GM21737 (cell line): ENCODE results near the gene SEC24B.

Experiments used
- ATAC-seq: cut with Tn5 transposase; IDR thresholded peaks from one replicate; pipeline ENCODE4 v1.9.1; 2021; ENCODE audit warnings: mild to moderate bottlenecking, moderate library complexity; ENCODE audit not compliant: unreplicated experiment

The SEC24B gene

DNA sequence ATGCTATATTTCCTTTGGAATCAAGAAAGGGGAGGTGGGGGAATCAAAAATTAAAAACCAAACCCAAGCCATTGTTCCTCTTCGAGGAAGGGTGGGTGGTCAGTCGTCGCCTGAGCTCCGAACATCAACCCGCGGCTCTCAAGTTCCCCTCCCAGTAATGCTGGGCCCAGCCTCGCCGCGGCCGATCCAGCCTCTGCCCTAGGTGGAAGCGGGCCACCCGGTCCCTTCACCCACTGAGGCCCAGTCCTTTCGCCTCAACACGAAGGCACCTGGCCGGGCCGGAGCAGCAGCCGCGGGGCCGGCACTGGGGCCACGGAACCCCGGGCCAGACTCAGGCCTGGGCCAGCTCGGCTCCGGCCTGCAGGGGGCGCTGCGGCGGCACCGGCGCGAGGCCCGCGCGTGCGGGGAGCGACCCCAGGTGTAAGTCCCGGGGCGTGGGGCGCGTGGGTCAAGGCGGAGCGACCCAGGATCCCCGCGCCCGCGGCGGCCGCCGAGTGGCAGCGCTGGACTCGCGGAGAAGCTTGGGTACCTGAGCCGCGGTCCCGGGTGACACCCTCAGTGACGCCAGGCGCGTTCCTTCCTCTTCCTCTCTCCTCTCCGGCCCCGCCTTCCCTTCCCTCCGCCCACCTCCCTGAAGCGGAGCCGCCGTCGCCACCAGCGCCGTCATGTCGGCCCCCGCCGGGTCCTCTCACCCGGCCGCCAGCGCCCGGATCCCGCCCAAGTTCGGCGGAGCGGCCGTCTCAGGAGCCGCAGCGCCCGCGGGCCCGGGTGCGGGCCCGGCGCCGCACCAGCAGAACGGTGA, at the start of gene SEC24B:
Gene SEC24B (plus strand): TSS at position 611 of the 802 bp plus-strand sequence. CDS start 55 bp downstream, at position 666.
- ATAC-seq, result peak; percentile 91

DNA sequence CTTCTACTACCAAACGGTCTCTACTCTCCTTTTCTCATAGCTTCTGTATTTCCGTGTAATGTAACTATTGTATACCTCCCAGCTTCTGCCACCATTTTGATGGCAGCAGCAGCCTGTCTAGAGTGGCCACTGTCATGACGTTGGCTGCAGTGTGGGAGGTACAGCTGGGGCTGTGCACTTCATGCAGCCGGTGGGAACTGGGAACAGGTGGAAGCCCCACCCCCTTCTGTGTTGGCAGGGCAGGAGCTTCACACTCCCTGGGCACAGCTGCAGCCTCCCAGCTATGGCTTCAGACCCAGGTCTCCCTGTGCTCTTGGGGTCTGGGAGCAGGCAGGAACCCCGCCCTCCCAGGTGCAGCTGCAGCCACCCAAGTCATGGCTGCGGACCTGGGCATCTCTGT, 49.8 kb upstream of the SEC24B start:
- no peak for ATAC-seq

DNA sequence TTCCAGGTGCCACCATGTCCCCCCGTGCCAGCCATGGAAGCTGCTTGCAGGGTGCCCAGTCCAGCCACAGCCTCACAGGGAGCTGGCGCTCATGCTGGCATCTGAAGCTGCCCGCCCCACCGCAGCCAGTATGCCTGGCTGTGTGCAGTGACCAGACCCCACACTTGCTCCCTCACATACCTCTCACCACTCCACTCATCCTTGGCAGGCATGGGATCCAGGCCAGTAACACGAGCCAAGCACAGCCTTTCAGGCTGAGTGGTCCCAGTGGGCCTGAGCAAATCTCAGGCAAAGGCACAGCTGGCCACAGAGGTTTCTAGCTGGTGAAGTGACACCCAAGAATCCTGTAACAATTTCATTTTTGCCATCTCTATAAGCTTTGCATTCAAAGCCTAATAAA, 48.4 kb upstream of the SEC24B start:
- no peak for ATAC-seq

DNA sequence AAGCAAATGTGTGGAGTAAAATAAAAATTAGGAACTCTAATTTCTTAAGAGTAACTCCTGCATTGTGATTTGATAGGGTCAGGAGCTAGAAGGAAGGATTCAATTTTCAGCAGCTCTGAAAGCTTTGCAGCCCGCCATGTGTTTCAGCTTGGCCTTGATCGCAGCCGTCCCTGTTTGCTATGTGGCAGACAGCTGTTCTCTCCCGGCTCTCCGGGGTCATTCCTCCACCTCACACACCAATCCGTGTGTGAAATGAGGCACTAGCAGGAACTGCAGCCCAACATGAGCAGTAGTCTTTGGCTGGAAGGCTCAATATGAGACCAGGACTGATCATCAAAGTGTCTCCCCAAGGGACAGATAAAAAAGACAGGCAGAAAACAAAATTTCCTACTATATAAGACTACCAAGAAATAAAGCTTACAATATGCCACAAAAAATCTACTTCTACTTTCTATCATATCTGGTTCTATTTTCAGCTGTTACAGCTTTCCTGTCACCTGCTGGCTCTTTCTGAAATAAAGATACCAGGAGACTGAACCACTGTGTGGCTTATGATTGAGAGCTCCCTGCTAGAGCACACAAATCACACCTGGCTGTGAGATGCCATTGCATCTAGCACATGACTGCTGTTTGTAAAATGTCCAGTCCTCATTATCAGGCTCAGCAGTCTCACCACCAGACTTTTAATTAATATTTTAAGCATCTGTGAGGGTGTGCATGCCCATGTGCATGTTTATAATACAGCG, 44.1 kb upstream of the SEC24B start:
- peak; percentile 75 for ATAC-seq

DNA sequence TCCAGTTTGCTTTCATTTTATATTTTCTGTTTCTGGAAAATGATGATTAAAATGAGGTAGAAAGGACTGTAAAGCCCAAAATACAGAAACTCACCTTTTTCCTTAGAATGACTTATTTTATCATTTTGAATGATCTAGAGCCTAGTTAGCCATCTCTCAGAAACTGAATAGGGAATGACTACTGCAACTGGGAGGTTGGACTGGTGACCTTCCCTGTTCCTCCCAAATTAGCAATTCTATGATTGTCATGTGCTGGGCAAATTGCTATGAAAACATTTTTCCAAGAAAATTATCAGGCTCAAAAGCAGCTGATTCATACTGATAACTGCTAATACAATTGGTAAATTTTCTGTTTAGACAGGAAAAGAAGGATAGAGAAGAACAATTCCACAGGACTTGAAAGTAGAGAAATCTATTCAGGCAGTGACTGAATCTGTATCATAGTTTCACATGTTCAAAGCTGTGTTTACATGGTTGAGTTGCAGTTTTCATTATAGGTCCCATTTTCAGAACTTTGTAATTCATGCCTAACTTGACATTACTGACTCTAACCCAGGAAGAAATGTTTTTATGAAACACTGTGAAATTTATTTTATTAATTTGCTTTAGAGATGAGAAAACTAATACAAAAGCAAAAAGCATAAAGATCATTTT, 43.4 kb upstream of the SEC24B start:
- no peak for ATAC-seq

DNA sequence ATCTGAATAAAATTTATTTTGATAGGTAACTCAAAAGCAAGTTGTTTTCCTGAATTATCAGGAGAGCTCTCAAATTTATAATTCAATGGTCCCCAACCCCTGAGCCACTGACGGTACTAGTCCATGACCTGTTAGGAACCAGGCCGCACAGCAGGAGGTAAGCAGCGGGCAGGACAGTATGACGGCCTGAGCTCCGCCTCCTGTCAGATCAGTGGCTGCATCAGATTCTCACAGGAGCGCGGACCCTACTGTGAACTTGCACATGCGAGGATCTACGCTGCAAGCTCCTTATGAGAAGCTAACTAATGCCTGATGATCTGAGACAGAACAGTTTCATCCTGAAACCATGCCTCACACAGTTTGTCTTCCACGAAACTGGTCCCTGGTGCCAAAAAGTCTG, 37.9 kb upstream of the SEC24B start:
- no peak for ATAC-seq

DNA sequence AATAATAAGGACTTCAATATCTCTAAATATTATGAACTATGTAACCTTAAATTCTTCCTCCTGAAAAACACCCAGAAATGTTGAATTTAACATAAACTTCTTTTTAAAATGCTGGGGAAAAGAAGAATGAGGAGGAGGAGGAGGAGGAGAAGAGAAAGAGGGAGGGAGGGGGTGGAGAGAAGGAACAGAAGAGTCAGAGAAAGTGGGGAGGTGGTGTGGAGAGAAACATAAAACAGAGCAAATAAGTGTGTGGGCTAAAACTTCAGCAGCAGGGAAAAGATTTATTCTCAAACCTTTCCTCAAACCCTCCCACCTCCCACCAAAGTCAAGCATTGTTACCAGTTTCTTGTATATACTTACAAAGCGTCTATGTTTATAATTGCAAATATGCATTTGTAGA, 34.7 kb upstream of the SEC24B start:
- ATAC-seq, result no peak

DNA sequence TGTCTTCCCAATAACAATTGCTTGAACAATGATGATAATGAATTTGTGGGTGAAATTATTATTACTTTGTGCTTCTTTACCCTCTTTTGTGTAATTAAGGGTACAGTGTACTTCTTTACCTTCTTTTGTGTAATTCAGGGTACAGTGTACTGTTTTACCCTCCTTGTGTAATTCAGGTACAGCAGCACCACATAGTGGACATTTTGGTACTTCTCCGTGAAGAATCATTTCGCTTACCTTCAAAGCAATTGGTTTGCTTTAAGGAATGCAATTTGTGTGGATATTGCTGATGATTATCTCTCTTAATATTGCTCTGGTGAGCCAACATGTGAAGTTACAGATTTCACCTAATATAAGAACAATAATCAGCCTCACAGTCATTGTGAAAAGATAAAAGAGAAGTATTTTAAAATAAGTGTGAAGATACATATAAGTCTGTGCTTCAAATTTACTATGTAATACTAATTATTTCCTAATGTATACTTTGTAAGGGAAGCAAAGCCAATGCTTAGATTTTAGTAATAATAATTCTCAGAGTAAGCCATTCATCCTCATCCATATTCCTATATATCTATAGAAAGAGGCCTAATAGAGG, 27.2 kb upstream of the SEC24B start:
- no peak for ATAC-seq

DNA sequence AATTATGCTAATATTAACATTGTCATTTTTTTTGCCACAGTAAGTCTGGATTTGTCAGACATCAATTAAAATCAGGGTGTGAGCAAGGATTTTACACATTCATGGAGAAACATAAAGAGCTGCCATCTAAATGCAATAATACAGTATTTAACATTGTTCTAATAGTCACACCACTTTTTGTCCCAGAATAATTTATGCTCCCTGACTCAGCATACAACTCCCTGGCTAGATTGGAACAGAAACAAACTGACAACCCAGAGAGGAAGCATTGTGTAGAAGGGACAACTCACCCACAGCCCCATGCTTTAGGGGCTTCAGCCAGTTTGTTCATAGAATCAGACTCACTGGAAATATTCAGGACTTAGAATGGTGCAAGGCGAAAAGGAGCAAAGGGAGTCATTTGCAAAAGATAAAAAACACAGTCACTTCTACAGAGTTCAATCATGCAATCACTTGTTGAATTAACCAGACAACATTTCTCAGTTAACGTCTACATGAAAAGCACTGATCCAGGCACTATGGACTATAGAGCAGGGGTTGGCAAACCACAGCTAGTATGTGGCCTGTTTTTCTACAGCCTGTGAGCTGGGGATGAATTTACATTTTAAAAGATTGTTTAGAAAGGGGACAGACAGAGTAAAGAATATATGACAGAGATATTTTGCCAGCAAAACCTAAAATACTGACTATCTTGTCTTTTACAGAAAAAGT, 26.4 kb upstream of the SEC24B start:
- no peak for ATAC-seq

DNA sequence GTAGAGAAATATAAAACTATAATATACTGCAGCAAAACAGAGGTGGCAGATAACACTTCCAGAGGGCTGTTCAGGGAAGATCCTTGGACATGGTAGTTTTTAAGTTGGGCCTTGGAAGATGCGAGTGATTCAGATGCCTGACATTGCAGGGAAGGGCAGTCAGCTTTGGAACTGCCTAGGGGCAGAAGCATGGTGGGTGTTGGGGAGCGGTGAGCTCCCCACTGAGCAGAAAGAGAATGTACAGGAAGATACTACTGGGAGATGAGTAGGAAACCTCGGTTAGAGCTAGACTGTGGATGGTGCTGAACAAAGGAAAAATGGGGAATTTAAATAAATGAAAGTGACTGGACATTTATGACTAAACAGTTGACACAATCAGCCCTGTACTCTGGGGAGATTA, 24.9 kb upstream of the SEC24B start:
- ATAC-seq, result no peak

DNA sequence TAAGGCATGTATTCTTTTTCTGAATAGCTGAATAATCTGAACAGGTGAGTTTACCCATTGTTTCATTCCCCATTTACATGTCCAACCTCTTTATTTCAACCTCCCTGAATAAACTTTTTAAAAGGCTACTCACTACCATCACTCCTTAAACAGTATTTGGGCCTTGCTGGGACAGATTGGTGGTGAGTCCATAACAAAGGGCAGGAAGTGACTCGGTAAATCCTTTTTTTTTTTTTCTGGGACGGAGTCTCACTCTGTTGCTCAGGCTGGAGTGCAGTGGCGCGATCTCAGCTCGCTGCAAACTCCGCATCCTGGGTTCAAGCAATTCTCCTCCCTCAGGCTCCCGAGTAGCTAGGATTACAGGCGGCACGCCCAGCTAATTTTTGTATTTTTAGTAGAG, 23.4 kb upstream of the SEC24B start:
- no peak for ATAC-seq

DNA sequence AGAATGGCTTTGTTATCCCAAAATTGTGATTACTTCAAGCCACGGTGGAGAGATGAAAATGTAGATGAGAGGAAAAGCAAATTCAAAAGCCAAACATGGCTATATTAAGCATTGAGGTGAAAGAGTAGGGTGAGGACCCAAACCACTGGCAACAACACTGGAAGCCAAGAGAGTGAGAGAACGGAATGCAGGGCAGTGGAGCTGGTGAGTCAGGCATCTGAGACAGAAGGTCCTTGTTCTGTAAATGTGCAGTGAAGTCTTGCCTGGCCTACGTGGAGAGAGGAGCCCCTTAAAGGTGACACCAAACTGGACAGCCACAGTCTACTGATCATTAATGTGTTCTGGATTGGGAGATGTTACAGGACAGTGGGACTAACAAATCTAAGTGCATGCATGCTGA, 22.8 kb upstream of the SEC24B start:
- no peak for ATAC-seq

DNA sequence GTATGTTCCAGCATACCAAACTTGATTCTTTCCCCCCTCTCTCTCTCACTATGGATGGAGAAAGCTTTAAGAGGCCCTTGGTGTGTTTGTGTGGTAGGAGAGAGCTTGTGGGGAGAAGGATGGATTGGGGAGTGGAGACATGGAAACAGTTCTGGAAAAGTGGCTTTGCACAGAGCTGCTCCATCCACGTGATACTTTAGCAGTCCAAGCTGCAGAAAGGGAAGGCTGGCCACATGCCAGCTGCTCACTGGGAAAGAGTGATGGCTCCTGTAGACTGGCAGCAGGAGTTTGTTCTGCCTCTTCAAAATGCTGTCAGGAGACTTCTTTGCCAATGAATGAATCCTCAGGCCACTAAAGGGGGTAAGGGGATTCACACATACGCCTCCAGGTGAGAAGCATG, 21.7 kb upstream of the SEC24B start:
- ATAC-seq, result no peak

DNA sequence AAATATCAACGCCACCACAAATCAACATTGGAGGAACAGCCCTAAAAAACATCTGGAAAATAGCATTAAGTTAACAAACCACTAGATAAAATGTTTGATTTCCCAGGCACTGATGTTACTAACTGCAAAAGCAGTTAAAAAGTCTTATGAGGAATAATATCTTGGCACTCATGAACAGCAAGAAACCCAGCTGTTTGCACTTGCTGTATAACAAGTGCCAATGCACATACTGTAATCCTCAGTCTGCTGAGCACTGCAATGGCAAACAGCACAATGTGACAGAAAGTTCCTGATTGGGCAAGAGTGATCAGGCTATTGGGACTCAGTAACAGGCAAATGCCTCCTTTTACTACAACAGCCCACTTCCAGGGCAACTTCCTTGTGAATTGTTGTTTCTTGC, 20.8 kb upstream of the SEC24B start:
- ATAC-seq, result no peak

DNA sequence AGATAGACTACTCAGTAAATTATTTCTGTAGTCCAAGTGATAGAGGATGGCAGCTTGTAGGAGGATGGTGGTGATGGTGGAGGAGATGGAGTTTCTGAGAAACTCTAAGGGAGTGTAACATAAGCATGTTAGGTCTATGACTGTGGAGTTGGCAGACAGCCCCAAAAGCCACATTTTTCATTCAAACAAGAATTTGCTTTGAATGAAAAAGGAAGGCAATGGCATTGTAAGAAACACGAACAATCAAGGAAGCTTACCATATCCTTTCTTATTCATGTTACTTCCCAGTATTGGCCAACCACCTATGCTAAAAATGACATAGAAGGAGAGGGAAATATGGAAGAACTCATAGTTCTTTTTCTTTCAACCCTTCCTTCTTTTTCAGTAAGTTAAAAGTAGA, 18.7 kb upstream of the SEC24B start:
- no peak for ATAC-seq

DNA sequence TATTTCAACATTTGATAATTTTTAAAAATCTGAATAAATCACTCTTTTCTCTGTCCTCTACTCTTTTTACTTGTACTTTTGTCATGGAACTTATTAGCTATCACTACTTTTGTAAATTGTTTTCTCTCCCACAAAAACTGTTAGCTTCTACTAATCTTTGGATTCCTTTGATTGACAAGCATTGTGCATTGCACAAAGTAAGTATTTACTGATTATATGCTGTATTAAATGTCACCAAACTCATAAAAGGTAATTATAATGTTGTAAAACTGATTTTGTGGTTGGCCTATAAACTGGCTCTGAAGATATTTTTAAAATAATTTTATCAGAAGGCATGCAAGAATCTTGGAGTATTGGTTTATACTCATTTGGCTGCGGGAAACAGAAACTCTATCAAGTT, 15.0 kb upstream of the SEC24B start:
- no peak for ATAC-seq

DNA sequence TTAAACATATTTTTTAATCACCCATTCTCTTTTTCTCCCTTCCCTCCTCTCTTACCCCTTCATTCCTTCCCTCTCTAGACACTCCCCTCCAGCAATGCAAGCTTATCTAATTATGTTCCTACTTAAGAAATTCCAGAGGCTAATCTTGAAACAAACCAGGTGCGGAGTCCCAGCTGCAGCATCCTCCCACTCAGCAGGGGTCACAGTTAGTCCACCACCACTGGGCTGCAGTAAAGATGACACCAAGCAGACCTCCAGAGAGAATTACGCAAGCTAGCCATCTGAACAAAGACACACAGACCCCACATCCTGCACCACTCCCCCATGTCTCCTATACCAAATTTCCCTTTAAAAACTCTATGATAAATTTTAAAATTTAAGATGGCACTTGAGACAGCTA, 13.9 kb upstream of the SEC24B start:
- ATAC-seq, result no peak

DNA sequence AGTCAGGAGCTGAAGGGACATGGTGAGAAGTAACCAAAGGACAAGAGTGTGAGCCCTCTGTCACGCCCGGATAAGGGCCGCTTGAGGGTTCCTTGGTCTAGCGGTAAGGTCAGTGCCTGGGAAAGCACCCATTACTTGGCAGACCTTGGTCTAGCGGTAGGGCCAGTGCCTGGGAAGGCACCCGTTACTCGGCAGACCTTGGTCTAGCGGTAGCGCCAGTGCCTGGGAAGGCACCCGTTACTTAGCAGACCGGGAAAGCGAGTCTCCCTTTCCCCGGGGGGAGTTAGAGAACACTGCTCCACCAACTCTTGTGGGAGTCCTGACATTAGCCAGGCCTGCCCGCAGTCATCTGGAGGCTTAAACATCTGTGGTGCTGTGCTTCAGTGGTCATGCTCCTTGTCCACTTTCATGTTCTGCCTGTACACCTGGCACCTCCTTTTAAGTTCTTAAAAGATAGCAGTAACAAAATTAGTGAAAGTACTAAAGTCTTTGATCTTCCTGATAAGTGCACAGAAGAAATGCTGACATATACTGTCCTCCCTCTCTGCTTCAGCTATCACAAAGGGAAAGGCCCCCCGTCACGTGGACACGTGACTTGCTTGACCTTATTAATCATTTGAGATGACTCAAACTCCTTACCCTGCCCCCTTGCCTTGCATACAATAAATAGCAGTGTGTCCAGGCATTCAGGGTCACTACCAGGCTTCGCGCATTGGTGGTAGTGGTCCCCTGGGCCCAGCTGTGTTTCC, 9.3 kb upstream of the SEC24B start:
- ATAC-seq, result no peak

DNA sequence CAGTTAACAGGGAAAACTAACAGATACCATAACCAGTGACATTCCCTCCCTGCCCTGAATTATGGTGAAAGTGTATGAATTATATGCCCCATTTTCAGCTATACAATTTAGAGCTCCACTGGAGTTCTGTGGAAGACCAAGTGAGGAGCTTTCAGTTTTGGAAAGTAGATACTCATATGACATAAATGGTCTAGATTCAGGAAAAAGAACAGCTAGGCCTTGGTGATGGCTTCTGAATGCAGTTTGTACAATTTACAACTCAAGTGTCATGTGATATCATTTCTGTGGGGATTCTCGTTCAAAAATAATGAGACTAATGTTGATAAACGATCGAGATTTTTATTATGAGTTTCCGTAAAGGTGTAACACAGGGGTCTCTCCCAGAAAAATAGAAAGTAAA, 8.2 kb upstream of the SEC24B start:
- ATAC-seq, result no peak

DNA sequence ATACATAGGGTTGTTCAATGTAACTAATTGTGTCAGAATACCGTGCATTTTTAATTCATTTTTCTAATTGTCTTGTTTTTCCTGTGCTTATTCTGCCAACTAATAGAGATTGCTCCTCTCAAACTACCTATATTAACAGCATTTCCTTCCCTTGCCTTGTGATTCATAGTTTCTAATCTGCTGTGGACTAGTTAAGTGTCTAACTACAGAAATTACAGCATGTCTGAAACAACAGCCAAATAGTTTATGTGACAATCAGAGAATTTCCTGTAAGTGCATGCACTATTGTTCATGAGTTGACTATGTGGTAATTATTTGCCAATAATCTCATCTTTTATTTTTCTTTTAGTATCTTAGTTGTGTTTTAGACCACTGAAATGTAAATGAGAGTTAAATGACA, 4.1 kb upstream of the SEC24B start:
- ATAC-seq, result no peak
